GM21717 (cell line): ENCODE data around the gene RELCH.
"Not testable (repeated sequence)": the region's sequence is repeated elsewhere in the genome, so short reads cannot be mapped to it uniquely, and the experiment has no call there.

ENCODE experiments used
- ATAC-seq: cut with Tn5 transposase; IDR thresholded peaks from one replicate; pipeline ENCODE4 v1.9.1; 2021; ENCODE audit warnings: mild to moderate bottlenecking, moderate library complexity; ENCODE audit not compliant: unreplicated experiment

The RELCH gene

GRCh38 chr18:62186774-62187542 is at the start of gene RELCH, which contains the start of gene PIGN:
TSS of gene RELCH (plus strand) at chr18:62187255. CDS start at chr18:62187506, 251 bp downstream.
TSS of gene PIGN (minus strand) at chr18:62187056. CDS start at chr18:62161353, 25,703 bp downstream.
- peak; percentile 92 for ATAC-seq

GRCh38 chr18:62138461-62139235 is 48.4 kb upstream of the RELCH start:
- no peak for ATAC-seq

GRCh38 chr18:62140259-62140658 is 46.8 kb upstream of the RELCH start:
- ATAC-seq: no peak

GRCh38 chr18:62144338-62144737 is 42.7 kb upstream of the RELCH start:
- ATAC-seq: no peak

- no peak for ATAC-seq
Measured at GRCh38 chr18:62151068-62151771, 35.8 kb upstream of the RELCH start.

GRCh38 chr18:62152844-62153243 is 34.2 kb upstream of the RELCH start:
- ATAC-seq: no peak

- ATAC-seq: no peak
Measured at GRCh38 chr18:62157843-62158242, 29.2 kb upstream of the RELCH start.

- ATAC-seq: no peak
Measured at GRCh38 chr18:62164310-62164709, 22.7 kb upstream of the RELCH start.

- no peak for ATAC-seq
Measured at GRCh38 chr18:62164855-62165487, 22.1 kb upstream of the RELCH start.

- ATAC-seq: no peak
Measured at GRCh38 chr18:62165583-62165982, 21.5 kb upstream of the RELCH start.

GRCh38 chr18:62166524-62166923 is 20.5 kb upstream of the RELCH start:
- ATAC-seq: not testable (repeated sequence)

- ATAC-seq: no peak
Measured at GRCh38 chr18:62170857-62171256, 16.2 kb upstream of the RELCH start.

GRCh38 chr18:62172298-62172697 is 14.8 kb upstream of the RELCH start:
- no peak for ATAC-seq

GRCh38 chr18:62175521-62175920 is 11.5 kb upstream of the RELCH start:
- no peak for ATAC-seq

GRCh38 chr18:62177271-62177670 is 9.8 kb upstream of the RELCH start:
- no peak for ATAC-seq

GRCh38 chr18:62179213-62179612 is 7.8 kb upstream of the RELCH start:
- no peak for ATAC-seq

- ATAC-seq: no peak
Measured at GRCh38 chr18:62182220-62182619, 4.8 kb upstream of the RELCH start.

GRCh38 chr18:62183578-62184195 is 3.4 kb upstream of the RELCH start:
- no peak for ATAC-seq

- peak; percentile 12 for ATAC-seq
Measured at GRCh38 chr18:62186499-62186773, 619 bp upstream of the RELCH start.

- ATAC-seq: peak; percentile 4
Measured at GRCh38 chr18:62187543-62188510, 772 bp downstream of the RELCH start.
